ENCODE measurements around the gene DPEP1.
"Not testable (repeated sequence)": the region's sequence is repeated elsewhere in the genome, so short reads cannot be mapped to it uniquely, and the experiment has no call there.

The DPEP1 gene

DNA sequence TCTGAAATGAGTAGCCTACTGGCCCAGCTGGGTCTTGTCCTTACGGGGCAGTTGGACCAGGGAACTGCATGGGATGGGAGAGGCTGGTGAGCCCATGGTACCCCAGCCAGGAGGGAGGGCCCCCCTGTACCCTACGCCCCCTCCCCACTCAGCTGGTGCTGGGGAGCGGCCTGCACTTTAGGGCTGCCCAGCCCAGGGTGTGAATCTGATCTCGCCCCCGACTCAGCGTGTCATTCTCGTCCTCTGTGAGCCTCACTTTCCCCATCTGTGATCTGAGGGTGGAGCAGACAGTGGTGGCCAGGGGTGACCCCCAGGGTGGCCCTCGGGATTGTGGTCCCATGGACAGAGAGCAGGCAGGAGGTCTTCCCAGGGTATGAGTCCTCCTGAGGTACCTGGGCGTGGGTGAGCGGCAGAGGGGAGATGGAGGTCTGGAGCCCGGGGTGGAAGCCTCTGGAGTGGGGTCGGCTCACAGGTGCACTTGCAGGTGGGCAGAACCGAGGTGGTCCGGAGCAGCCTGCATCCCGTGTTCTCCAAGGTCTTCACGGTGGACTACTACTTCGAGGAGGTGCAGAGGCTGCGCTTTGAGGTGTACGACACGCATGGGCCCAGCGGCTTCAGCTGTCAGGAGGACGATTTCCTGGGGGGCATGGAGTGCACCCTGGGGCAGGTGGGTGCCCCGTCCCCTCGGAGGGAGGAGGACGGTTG is 36.2 kb upstream of the DPEP1 start:
- DNase-seq: no peak

DNA sequence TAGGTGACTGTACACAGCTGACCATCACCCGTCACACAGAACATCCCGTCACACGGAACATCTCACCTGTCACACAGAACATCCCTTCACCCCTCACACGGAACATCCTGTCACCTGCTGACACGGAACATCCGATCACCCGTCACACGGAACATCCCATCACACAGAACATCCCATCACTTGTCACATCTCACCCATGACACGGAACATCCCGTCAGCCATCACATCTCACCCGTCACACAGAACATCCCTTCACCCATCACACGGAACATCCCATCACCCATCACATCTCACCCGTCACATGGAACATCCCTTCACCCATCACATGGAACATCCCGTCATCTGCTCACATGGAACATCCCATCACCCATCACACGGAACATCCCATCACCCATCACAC is 34.1 kb upstream of the DPEP1 start:
- no peak for DNase-seq

DNA sequence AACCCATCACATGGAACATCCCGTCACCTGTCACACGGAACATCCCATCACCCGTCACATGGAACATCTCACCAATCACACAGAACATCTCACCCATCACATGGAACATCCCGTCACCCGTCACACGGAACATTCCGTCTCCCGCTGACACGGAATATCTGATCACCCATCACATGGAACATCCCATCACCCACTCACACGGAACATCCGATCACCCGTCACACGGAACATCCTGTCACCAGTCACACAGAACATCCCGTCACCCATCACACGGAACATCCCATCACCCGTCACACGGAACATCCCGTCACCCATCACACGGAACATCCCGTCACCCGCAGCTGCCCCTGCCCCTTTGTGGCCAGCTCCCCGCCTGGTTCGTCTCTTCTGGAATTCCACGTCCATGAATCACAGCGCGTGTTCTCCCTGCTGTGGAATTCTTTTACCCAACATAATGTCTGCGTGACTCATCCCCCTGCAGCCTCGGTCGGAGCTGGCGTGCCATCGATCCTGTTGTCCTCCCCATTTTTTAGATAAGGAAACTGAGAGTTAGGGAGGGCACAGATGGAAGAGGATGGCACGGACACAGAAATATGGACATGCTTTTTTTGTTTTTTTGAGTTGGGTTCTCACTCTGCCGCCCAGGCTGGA is 32.3 kb upstream of the DPEP1 start:
- no peak for DNase-seq

DNA sequence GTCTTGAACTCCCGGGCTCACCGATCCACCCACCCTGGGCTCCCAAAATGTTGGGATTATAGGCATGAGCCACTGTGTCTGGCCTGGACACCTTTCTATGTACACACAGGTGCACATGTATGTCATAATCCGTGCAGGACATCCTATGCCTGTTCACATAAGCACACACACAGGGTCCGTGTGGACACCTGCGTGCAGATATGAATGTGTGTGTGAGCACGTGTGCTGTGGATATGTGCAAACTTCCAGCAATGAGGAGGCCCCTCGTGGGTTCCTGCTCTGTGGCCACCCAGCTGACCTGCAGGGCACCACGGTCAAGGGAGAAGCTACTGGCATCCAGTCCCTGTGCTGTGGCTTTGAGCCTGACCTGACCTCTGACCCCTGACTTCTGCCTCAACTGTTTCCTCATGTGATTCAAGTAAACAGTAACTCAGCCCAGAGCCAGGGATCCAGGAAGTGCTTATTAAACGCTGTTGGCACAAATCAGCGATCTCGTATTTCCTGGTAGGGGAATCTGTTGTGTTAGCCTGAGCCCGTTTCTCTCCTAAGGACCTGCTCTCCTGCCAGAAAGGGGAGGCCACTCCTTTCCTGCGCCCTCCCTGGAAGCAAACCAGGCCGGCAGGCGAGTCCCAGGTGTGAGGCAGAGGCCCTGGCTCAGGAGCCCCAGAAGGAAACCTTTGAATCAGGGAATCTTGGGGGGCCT is 31.4 kb upstream of the DPEP1 start:
- DNase-seq: peak; percentile 58

DNA sequence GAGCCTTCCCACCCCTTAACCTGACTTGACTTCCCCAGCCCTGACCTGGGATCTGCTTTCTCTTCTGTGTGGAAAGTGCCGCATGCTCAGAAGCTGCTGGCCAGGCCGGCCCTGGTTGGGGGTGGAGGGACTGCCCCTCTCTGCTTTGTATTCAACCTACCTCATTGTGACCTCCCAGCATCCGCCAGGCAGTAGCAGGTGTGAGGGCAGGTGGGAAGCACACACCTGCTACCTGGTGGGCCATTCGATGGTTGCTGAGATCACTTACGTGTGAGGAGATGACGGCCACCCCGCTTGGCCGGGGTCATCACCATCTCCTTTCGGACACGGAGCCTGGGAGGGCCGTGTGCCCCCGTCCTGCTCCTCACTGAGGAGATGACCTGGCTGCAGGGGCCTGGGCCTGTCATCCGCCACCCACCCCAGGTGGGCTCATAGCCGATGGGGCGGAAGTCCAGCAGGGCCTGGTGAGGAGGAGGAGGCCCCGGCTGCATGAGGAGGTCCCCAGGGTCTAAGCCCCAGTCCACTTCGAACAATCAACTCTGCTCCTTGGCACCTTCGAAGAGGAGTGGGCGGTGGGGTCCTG is 30.7 kb upstream of the DPEP1 start:
- DNase-seq: no peak

DNA sequence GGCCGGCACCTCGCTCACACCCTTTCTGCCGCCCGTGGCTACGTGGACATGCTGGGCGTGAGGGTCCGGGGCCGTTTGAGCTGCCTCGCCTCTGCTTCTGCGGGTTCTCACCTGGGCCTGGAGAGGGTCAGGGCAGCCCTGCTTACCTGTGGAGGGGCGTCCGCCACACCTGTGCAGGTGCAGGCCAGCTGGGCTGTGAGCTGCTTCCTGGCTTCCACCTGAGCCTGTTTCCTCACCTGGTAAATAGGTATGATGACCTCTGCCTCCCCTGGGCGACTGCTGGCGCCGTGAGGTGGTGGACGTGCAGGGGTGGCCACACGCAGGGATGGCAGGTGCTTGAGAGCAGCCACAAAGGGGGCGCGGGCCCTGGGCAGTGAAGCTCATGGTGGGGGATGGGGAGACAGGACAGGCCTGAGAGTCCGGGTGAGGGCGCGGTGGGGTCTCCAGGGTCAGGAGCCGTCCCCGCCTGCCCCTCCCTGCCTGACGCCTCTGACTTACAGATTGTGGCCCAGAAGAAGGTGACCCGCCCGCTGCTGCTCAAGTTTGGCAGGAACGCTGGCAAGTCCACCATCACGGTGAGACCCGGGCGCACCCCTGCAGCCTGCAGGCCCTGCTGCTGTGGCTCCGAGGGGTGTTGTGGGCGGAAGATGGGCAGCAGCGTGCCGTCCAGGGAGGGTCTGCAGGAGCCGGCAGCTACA is 30.1 kb upstream of the DPEP1 start:
- no peak for DNase-seq

DNA sequence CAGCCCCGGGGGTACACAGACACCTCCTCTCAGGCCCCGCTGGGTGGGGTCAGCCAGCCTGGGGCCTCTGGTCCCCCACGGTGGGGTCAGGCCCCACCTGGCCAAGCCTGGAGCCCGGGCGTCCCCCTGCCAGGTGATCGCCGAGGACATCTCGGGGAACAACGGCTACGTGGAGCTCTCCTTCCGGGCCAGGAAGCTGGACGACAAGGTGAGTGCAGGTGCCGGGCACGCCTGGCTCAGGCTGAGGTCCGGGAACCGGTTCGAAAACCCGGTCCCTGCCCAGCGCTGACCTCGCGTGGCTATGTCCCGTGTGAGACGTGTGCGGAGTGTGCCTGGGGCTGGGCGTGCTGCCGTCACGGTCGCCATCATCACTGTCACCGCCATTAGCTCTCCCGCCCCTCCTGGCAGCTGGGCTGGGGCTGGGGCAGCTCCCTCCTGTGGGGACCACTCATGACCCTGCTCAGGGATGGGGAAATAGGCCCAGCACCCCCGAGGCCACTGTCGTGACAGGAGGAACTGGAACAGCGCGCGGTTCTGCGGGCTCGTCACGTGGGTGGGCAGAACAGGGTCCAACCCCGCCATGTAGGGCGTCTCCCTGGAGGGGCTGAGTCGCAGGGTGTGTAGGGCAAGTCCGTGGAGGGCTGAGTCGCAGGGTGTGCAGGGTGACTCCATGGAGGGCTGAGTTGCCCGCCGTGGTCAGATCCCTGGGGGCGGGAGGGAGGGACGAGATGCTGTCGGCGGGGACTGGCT is 29.4 kb upstream of the DPEP1 start:
- DNase-seq: no peak

DNA sequence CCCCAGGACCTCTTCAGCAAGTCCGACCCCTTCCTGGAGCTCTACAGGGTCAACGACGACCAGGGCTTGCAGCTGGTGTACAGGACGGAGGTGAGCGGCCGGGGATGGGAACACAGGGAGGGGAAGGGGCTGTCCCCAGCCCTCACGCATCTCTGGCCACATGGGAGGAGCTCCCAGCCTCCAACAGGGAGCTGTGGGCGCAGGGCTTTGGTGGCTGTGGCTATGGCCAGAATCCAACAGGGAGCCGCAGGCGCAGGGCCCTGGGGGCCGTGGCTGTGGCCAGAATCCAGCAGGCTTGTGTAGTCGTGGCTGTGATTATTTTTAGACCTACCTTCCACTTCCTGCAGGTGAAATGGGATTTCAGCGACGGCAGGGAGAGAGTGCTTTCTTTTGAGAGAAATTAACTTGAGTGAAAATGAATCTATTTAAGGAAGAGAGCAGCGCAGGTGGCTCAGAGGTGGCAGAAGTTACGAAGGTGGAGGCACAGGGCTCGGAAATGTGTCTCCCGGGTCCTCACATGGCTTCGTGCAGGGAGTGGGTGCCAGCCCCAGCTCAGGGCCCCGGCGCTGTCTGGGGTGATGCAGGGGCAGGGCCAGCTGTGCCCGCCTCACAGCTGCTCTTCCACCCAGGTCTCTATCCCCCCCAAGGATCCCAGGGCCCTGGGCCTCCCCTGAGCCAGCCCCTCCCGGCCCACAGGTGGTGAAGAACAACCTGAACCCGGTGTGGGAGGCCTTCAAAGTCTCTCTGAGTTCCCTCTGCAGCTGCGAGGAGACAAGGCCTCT is 28.5 kb upstream of the DPEP1 start:
- no peak for DNase-seq

DNA sequence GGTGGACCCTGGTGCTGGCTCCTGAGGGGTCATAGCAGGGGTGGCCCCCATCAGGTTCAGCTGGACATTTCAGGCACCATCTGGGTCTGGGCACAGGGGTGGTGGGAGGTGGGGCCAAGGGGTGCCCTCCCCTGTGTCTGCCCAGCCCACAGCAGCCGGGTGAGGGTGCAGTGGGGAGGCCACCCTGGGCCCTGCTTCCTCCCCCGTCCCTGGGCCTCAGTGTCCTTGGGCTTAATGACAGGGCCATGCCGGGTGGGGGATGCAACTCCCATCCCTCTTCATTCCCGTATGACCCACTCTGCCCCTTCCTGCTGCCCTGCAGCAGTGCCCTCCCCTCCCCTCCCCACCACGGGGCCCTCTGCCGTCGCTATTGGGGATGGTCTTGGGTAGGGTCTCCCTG is 27.2 kb upstream of the DPEP1 start:
- no peak for DNase-seq

DNA sequence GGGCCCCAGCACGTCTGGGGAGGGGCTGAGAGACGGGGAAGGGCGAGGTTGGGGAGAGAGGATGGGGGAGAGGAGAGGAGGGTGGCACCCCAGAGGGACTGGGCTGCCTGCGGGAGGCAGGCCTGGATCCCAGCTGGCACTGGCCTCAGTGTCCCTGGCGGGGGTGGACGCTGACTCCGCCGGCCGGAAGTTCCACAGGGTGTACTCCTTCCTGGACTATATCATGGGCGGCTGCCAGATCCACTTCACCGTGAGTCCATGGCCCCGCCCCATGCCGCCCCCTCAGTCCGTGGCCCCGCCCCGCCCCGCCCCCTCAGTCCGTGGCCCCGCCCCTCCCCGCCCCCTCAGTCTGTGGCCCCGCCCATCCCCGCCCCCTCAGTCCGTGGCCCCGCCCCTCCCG is 26.6 kb upstream of the DPEP1 start:
- no peak for DNase-seq

DNA sequence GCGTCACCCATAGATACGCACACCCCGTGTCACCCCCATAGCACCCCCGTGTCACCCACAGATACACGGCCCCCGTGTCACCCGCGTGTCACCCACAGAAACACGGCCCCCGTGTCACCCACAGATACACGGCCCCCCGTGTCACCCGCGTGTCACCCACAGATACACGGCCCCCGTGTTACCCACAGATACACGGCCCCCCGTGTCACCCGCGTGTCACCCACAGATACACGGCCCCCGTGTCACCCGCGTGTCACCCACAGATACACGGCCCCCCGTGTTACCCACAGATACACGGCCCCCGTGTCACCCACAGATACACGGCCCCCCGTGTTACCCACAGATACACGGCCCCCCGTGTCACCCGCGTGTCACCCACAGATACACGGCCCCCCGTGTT is 25.8 kb upstream of the DPEP1 start:
- not testable (repeated sequence) for DNase-seq

DNA sequence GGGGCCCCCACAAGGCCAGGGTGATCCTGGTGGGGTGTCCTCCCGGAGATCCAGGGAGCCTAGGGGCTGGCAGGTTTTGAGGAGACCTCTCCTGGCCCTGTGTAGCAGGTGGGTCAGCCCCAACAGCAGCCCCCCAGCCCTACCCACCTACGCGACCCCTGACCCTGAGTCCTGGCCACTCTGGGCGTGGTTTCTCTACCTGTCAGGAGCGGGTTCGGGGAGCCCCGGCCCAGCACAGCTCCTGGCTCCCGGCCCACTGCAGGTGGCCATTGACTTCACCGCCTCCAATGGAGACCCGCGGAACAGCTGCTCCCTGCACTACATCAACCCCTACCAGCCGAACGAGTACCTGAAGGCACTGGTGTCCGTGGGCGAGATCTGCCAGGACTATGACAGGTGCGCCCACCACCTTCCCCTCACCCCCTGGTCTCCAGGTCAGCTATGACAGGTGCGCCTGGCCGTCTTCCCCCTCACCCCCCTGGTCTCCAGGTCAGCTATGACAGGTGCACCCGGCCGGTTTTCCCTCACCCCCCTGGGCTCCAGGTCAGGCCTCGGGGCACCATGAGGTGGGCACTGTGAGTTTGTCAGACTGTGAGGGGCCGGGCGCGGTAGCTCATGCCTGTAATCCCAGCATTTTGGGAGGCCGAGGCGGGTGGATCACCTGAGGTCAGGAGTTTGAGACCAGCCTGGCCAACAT is 24.9 kb upstream of the DPEP1 start:
- no peak for DNase-seq

DNA sequence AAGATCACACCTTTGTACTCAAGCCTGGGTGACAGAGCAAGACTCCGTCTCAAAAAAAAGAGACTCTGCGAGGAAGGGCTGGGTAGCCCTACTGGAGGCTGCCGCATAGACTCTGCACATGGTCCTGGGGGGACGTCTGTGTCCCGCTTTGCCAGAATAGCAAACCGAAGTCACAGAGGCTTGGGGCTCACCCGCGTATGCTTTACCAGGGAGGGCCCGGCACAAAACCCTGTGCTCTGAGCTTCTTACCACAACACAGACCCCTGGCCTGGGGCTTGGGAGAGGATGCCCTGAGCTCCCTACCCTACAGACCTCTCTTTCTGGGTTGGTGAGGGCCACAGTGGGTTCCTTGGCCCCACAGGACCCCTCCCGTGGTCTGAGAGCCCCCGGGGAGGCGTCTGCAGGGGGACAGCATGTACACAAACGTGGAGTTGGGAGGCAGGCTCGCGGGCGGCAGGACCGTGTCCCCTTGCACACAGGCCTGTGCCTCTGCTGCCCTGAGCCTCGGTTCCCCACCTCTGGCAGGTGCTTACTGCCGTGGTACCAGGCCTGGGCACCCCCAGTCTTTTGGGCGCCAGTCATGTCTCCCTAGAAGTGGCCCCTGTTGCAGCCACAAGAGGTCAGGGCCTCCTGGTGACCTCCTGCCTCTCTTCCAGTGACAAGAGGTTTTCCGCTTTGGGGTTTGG is 24.1 kb upstream of the DPEP1 start:
- DNase-seq: no peak

DNA sequence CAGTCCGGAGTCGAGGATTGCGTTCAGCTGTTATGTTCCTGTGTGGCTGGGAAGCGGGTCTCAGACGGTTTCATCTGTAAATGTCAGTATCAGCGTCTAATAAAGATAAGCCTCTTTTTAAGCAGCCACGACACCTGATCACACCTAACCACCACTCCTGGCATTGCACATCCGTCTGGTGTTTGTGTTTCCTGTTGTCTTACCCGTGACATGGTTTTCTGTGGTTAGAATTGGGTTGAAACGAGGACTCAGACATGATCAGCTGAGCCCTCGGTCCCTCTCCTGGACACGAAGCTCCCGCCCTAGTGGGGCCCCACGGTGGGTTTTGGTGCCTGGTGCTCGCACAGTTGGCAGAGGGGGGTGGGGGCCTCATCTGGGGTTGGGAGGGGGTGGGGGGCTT is 19.6 kb upstream of the DPEP1 start:
- DNase-seq: no peak

DNA sequence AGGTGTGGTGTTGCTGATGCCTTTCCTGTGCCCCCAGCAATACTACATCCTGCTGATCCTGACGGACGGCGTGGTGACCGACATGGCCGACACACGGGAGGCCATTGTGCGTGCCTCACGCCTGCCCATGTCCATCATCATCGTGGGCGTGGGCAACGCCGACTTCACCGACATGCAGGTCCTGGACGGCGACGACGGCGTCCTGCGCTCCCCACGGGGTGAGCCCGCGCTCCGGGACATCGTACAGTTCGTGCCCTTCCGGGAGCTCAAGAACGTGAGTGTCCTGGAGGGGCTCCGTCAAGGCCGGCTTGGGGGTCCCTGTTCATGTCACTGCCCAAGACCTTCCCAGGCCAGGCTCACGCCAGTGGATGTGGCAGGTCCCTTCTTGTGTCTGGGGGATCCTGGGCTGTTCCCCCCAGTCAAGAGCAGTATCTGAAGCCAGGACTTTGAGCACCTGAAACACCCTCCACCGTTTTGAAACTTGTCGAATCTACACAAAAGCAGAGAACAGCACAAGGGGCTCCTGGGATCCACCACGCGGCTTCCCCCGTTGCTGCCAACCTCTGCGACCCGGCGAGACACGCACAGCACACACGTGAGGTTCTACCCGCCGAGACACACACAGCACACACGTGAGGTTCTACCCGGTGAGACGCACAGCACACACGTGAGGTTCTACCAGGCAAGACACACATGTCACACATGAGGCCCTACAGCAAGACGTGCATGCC is 17.9 kb upstream of the DPEP1 start:
- no peak for DNase-seq

DNA sequence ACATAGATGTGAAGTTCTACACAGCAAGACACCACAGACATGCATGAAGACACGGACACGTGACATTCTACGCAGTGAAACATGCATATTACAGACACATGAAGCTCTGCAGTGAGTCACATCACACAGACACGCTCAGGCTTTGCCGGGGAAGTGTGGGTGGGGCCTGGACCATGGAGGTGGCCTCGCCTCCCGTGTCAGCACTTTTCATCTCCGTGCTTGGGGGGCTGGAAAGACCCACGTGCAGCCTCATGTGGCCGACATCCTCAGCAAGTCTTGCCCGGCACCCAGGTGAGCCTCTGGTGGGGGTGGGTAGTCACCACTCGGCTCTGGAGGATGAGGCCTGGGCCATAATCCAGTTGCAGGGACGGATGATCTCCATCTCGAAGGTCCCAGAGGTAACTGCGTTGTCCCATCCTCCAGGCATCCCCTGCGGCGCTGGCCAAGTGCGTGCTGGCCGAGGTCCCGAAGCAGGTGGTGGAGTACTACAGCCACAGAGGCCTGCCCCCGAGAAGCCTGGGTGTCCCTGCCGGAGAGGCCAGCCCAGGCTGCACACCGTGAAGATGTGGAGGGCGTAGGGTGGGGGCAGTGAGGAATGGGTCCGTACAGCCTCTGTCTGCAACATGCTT is 17.3 kb upstream of the DPEP1 start:
- DNase-seq: no peak

DNA sequence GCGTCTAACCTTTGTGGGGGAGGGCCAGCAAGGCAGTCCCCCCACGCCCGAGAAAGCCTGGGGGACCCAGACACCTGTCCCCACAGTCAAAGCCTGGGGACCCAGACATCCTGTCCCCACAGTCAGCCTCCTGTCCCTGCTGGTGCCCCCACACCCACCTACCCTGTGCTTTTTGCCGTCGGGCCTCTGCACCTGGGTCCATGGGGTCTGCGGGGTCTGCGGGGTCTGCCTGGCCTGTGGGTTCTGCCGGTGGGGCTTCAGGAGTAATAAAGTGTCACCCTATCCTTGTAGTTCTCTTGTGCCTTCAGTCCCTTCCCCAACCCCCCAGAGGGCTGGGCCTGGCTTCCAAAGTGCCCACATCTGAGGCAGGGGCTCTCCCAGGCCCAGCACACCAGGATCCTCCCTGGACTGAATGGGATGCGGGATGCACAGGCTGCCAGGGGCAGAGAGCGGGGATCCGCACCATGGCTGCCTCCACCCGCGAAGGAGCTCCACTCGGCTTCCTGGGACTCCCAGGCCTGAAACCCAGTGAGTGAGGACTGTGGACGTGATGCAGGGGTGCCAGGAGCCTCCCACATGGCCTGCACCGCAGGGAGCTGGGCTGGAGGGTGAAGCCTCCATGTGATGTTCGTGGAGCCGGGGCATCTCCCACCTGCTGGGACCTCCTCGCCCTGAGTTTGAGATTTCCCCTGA is 16.3 kb upstream of the DPEP1 start:
- DNase-seq: no peak

DNA sequence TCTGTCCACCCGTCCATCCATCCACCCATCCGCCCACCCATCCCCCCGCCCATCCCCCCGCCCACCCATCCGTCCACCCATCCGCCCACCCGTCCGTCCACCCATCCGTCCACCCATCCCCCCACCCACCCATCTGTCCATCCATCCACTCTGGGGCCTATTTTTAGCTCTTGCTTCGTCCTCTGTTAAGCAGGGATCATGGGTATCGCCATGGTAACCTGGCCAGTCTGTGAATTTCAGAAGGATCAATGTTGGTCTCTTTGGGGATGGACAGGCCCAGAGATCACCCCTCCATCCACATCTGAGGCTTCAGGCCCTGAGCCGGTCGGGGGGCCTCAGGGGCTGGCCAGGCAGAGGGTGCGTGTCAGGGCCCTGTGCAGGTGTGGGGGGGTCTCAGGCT is 15.2 kb upstream of the DPEP1 start:
- no peak for DNase-seq

DNA sequence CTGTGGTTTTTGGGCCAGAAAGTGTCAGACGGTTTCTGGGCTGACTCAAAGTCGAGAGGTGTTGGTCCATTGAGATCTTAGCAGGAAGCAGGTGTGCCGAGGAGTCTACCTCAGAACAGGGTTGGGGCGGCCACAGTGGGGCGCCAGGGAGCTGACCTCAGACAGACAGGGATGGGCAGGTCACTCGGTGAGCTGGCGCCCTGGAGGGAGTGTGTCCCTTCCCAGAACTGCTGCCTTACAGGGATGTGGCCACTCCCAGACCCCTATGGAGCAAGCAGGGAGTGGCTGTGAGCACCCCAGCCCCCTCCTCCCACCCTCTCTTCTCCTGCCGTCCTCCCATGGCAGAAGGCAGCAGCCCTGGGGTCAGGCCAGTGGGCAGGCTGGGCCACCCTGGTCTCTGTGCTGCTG is 14.0 kb upstream of the DPEP1 start:
- no peak for DNase-seq
